Measurements from ENCODE around the gene CNTN4.
"Not testable (repeated sequence)": the region's sequence is repeated elsewhere in the genome, so short reads cannot be mapped to it uniquely, and the experiment has no call there.

The CNTN4 gene
- 0 to 0.06 reads per million in 2 experiments for total RNA-seq

DNA sequence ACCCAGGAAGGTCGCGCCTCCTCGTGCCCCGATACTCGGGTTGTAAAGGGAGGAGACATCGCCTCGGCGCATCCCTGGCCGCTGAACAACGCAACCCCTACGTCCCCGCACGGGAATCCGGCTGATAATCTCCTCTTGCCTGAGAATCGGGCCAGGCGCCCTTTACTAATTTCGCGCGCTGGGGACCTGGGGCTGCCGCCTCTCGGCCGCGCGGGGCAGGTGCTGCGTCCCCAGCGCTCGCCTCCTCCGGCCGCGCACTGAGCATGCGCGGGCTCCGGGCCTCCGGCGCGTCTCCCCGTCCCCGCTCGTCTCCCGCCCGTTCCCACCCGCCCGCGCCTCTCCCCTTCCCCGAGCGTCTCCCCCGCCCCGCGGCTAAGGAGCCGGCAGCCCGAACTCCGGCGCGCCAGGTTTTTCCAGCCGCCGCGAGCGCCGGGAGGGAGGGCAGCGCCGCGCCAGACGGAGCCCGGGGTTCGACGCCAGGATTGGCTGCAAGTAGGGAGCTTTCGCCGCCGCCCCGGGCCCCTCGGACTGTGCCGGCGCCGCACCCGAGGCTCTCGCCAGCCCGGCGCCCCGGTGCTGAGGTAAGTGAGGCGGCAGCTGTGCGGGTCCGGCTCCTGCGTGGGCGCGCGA is at the start of gene CNTN4:
TSS of gene CNTN4 (plus strand) at position 469 of the 630 bp plus-strand sequence.
- no peak for DNase-seq (ENCODE audit: low read depth)

DNA sequence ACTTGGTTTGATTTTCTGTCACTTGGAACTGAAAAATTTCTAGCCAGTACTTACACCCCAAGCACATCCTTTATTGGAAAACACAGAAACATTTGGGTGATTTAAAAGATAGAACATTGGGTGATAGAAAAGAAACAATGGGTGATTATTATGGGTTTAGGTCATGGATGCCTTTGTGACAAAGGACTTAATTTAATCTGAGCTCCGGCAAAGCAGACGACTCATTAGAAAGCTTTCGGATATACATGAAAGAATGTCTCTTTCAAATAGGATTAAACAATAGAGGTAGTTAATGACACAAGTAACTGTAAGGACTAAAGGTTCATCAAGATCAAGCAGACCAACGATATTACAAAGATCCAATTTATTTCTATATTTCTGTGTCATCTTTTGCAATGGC is 37.3 kb upstream of the CNTN4 start:
- DNase-seq (ENCODE audit: low read depth), result no peak

DNA sequence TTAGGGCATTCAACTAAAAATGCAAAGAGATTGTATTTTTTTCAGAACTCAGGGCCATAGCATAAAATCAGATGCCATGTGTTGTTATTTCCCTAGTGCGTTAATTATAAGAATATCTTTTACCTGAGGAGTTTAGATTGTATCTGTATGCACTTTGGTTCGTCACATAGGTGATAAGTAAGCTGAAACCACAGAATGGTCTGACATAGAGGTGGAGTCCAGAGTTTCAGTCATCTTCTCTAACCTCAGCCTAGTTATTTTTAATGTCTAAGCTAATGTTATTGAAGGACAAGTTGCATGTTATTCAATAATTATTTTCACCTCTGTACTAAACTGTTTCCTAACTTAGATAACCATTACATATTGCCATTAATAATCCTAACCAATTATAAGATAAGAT is 27.1 kb upstream of the CNTN4 start:
- no peak for DNase-seq (ENCODE audit: low read depth)

DNA sequence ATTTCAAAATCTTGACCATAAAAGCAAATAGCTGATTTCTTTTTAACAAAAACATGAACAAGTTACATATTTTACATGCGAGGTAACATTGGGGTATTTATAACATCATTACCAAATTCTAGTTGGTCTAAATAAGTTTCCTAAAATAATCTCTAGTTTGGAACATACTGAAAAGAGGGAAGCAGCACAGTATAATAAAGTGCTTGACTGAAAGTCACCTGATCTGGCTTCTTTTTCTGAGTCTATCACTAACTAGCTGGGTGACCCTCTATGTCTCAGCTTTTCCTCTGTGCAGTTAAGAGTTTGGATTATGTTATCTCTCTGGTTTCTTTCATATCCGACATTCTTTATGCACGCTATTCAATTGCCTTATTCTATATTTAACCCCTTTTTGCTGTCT is 19.8 kb upstream of the CNTN4 start:
- DNase-seq (ENCODE audit: low read depth), result no peak

DNA sequence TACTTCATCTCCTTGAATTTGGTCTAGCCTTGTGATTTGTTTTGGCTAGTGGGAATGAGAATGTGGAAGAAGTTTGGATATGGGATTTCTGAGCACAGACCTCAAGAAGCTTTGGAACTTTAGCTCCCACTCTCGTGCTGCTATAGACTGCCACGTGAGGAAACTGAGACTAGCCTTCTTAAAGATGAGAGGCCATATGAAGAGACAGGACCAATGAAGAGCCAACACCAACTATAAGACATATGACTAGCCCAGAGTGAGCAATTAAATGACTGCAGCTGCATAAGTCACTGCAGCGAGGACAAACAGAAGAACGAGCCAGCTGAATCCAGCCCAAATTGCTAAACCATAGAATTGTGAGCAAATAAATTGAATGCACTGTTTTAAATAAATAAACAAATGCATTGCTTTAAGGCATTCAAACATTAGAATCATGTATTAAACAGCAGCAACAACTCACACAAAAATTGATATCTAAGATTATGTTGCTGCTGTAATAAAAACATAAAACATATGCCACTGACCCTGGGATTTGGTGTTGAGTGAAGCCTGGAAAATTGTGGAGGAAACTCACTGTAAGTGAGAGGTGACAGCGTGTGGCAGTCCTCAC is 15.7 kb upstream of the CNTN4 start:
- DNase-seq (ENCODE audit: low read depth), result no peak

DNA sequence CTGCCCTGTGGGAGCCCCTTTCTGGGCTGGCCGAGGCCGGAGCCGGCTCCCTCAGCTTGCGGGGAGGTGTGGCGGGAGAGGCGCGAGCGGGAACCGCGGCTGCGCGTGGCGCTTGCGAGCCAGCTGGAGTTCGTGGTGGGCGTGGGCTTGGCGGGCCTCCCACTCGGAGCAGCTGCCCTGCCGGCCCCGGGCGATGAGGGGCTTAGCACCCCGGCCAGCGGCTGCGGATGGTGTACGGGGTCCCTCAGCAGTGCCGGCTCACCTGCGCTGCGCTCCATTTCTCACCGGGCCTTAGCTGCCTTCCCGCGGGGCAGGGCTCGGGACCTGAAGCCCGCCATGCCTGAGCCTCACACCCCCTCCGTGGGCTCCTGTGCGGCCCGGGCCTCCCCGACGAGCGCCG is 15.1 kb upstream of the CNTN4 start:
- DNase-seq (ENCODE audit: low read depth), result not testable (repeated sequence)

DNA sequence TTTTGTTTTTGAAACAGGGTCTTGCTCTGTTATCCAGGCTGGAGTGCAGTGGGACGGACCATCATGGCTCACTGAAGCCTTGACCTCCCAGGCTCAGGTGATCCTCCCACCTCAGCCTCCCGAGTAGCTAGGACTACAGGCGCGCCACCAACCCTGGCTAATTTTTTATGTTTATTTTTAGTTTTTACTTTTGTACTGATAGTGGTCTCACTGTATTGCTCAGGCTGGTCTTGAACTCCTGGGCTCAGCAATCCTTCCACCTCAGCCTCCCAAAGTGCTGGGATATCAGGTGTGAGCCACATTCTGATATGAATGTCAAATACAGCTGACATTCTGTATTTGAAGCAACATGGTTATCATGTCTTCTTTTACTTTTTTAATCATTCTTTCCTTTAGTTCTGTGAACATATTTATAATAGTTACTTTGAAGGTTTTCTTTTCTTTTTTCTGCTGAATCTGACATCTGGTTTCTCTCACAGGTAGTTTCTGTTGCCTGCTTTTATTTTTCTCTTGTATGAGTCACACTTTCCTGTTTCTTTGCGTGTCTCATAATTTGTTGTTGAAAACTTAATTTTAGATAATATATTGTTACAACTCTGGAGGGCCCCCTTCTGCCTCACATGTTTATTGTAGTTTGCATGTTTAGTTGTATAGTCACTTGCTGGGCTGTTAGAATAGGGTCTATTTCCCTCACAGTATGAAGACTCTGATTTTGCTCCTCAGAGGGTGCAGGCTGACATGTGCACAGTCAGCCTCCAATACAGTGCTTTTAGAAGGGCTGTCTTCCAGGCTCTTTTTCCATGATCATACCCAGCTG is 8.4 kb upstream of the CNTN4 start:
- DNase-seq (ENCODE audit: low read depth), result no peak

DNA sequence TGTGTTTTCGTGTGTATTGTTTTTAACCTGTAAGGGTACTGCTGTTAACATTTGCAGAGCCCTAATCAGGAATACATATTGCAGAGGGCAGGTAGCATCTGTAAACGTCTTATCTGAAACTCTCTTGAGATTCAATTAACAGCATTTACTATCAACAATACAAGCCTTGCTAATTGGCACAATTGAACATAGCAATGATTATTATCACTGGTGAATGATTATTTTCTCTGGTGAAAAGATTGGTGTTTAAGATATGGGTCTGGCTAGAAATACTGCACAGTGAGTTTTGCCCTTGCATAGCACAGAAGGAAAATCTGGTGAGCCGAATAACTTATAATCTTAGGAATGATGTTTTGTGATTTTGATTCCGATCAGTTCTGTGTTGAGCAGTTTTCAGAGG is 5.9 kb upstream of the CNTN4 start:
- no peak for DNase-seq (ENCODE audit: low read depth)

DNA sequence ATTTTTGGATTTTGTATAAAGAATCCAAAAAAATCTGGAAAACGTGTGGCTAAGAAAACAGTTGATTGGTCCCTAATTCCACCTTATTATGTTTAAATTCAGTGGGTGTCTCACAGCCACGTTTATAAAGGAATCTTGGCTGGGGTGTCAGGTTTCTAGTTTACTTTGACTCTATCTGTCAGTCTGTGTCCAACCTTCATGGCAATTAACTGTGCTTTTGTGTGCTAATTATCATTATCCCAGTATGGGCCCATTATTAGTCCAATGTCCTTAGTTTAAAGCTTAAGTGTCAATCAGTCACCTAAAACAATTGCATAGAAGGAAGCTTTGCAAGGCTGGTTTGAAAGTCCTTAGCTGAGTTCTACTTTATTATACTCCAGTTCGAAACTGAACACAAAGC is 3.7 kb upstream of the CNTN4 start:
- no peak for DNase-seq (ENCODE audit: low read depth)

DNA sequence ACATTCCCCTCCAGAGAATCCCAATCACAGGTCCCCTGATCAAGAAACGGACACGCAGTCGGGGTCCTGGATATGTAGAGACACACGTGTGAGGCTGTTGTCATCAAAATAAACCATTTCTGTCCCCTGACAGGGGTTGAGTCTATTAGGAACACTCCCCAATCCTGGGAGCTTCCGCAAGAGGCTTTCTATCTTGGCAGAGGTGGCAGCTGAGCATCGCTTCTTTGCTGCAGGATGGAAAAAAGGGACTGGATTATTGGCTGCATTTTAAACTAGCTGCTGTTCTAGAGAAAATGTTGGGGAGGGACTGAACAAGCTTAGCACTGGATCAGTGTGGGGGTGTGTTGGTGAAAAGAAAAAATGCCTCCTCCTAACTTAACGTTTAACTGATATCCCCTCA is 2.5 kb upstream of the CNTN4 start:
- no peak for DNase-seq (ENCODE audit: low read depth)

DNA sequence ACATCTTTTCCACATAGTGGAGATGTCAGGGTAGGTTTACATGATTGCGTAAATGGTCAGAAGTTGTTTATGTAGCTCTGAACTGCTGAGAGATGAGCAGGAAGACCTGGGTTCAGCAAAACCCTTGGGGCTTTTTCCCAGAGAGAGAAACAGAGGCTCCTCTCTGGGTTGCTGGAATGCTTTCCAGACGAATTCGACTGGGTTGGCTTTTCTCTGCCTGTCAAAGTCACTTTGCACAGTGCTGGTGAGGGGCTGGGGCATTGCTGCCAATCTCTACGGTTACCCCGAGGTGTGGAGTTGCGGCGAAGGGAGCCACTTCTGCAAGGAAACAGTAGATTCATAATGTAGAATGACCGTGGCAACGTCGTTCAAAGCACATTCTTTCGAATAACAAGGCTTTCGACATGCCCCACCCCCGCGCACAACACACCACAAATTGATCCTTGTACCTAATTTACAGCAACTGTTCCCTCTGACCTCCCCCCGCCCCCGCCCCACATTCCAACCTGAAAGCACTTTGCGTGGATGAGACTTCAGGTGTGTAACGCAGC is 950 bp upstream of the CNTN4 start:
- DNase-seq (ENCODE audit: low read depth), result no peak

DNA sequence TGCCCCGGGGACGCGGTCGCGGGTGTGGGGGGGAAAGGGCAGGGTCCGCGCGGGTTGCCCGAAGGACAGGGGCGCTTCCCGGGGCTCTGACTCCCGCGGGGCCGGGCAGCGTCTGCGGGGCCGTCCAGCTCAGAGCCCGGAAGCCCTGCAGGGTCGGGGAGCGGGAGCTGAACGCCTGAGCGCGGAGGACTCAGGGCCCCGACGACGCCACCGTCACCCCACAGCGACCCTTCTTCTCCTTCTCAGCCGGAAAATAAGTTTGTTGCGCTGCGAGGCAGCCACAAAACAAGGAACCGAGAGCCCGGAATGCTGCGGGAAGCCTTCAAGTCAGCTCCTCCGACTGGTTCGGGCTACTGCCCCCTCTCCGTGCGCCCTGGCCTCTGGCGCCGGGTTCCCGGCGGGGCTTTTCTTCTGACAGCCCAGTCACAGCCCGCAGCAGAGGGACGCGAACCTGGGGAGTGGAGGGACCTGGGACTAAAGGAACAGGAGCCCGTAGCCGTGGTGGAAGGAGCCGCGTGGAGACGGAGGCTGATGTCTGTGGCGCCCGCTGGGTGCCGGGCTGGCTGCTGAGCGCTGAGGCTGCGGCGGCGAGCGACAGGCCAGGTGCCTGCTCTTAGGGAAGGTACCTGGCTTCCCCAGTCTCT is 484 bp downstream of the CNTN4 start:
- DNase-seq (ENCODE audit: low read depth), result no peak

DNA sequence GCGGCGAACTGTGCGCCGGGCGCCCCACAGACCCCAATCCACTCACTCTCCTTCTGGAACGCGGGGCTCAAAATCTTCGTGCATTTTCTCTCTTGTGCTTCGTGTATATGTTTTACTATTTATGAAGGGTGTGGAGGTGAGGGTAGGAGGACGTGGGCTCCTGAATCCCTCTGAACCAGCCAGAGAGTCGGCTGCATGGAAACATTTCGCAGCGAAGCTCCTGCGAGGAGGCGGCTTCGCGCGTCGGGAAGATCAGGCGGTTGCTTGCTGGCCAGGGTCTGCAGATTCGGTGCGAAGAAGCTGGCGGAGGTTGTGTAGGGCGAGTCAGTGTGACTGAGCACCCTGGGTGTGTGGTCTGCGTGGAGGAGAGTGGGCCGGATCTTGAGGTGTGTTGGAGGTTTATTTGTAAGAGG is 1.1 kb downstream of the CNTN4 start:
- no peak for DNase-seq (ENCODE audit: low read depth)

DNA sequence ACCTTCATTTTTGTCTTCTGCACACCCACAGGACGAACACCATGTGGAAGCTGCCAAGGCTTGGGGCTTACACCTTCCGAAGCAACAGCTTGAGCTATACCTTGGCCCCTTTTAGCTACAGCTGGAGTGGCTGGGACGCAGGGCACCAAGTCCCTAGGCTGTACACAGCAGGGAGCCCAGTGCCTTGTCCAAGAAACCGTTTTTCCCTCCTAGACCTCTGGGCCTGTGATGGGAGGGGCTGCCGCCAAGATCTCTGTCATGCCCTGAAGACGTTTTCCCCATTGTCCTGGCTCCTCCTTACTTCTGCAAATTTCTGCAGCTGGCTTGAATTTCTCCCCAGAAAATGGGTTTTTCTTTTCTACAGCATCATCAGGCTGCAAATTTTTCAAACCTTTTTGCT is 7.8 kb downstream of the CNTN4 start:
- DNase-seq (ENCODE audit: low read depth), result no peak

DNA sequence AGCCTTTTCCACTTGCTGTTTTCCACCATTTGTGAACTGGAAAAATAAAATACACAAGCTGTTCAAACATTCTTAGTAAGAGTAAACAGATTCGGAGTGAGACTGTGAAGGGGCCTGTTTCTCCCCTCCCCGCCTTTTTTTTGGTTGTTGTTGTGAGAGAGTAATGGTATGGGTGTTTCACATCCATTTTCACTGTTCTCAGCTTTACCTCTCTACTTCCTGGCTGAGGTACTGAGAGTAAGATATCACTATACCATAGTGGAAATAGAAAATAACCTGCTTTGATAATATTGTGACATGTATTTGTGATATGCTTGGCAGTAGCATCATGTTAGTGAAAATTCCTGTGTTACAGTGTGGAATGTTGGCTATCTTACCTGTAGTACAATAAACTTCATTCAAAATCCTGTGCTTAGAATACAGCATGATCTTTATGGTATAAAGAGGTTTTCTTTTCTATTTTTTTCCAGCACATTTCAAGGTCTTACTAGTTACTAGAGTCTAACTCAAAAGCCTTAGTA is 12.0 kb downstream of the CNTN4 start:
- DNase-seq (ENCODE audit: low read depth), result no peak

DNA sequence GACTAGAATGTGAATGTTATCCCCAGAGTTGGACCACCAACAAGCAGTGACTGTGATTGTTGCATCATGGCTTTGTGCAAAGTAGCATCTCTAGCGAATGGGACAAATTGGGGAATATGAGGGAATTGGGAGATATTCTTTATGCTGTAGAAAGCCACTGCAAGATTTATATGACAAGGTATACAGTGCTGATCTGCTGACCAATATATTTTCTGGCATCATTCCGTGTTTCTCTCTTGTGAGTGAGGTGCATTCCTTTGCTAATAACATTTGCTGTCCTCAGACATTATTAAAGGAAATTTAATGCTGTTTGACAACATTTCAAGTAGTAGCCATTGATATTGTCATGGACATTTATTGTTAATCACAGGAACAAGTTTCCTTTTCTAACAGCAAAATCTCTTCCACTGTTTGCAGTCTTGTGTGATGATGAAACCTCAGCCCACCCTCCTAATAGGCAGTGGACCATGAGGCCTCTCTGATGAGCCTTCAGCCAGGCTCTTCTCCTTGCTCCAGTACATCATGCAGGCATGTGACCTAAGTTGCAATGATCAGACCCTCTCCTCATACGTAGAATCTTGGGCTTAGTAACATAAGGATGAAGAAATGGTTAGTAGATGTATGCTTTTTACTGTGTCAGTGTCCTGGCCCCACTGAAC is 16.1 kb downstream of the CNTN4 start:
- DNase-seq (ENCODE audit: low read depth), result no peak

DNA sequence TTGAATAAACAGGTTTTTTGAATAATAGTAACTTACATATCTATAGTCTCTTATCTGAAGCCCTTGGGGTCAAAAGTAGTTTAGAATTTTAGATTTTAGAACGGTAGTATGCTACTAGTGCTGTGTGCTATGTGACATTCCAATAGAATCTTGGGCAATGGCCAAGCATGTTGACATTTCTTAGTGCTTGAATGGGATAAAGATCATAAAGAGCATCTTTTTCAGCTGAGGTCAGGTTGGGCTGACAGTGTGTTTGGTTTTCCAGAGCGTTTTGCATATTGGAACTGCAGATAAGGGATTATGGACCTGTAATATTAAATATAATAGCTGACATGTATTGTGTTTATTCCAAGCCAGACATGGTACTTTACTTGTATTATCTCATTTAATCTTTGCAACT is 32.1 kb downstream of the CNTN4 start:
- no peak for DNase-seq (ENCODE audit: low read depth)

DNA sequence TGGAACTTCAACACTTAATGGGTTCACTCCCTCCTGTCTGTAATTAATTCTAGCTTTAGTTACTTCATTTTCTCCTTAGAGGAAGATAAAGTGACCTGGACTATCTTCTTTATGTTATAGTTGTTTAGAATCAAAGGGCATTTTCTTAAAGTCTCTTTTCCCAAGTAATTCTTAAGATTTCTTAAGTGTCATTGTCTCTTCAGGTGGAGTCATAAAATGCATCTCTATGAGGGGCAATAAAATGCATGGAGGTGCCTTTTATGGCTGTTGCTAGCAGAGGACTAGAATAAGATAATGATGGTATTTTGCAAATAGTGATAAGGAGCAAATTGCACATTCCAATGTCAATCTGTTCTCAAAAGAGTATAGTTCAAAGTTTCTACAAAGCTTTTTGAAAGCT is 34.5 kb downstream of the CNTN4 start:
- DNase-seq (ENCODE audit: low read depth), result no peak

DNA sequence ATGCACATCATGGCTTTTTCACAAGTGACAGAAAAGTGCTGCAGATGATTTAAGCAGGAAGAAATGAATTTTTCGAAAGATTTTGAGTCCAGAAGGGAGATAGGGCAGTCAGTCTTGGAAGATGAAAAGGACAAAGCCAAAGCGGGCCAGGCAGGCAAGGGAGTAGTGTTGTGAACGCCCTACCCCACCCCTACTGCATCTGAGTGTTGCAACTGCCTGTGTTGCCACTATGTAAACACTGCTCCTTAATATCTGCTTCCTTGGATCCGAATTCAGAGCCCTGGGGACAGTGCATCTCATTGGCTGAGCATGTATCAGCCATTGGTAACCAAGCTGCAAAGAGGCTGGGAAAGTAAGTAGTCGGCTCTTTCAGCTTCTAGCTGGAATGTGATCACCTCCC is 39.0 kb downstream of the CNTN4 start:
- DNase-seq (ENCODE audit: low read depth), result no peak

DNA sequence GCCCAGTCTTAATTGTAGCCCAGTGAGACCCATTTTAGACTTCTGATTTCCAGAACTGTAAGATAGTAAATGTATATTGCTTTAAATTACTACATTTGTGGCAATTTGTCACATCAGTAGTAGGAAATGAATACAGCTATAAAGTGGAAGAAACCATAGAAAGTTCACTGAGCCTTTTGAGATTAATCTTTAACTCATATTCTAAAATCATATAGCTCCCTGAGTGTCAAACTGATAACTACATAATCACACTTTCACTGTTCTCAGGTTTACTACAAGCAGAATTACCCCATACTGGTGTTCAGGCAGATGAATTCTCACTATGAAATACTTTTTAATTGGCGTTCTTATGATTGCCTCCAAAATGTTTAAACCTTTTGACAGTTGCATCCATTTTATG is 42.8 kb downstream of the CNTN4 start:
- DNase-seq (ENCODE audit: low read depth), result no peak

DNA sequence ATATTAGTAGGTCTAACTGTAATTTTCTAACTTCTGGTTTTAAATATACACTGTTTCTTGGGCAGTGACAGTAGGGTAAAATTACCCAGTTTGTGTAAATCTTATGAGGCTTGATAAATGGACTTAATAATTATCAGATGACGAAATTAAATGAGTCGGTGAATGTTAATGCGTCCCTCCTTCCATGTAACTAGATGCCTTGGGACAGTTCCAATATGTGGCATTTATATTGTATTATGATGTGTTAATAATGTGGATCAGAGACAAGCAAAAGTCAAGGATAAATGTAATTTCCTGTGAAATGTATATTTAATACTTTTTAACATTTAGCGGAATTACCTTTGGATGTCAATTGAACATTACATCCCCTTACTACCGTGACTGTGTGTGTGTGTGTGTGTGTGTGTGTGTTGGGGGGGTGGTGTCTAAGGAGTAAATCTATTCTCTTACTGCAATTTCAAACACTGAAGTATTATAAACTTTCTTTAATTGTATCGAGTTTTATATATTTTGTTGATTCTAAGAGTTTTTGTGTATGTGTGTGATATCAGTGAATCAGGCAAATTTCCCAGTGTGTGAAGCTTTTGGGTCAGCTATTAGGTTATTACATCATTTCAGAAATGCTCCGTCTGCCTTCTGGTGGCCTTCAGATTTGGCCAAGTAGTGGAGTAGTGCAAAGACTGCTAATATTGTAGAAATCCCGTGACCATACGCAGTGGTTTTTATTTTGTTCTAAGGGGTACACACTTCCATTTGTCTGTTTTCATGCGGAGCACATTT is 50.1 kb downstream of the CNTN4 start:
- DNase-seq (ENCODE audit: low read depth), result no peak

All from T follicular helper cell (primary cell).